ENCODE results near the gene COL1A1. TPM values are rescaled to one million over a fixed set of nuclear protein-coding genes. Genes with fewer than 3 reads are reported as not detected.

COL1A1 gene
- total RNA-seq, 6 experiments from 2014 or later, result 4,948 to 7,804 (median 5,240) TPM

- Mint-ChIP-seq H3K36me3 (ENCODE audit: low read depth) (peaks cover 33% of the 10 kb centered on the region), H3K27me3 (ENCODE audit: insufficient read depth) (peaks cover 26% of the 10 kb centered on the region), H3K4me1 (ENCODE audit: low read depth) (peaks cover 74% of the 10 kb centered on the region), H3K27ac (peak overlapping the region; percentile 100), H3K4me3 (peak overlapping the region; percentile 100), H3K9me3 (peaks cover 21% of the 10 kb centered on the region)
- peak; percentile 28 for TF ChIP-seq CTCF (IDR thresholded peaks at IDR 0.05)
- peak; percentile 56 for DNase-seq
These were observed 1.7 kb upstream of the COL1A1 start for GRCh38 chr17:50203086-50203485.

- TF ChIP-seq CTCF (IDR thresholded peaks at IDR 0.05), result peak; percentile 99
- Mint-ChIP-seq H3K36me3 (ENCODE audit: low read depth) (peaks cover 57% of the 10 kb centered on the region), H3K4me1 (ENCODE audit: low read depth) (peaks cover 74% of the 10 kb centered on the region), H3K27me3 (ENCODE audit: insufficient read depth) (peaks cover 42% of the 10 kb centered on the region), H3K27ac (peak overlapping the region; percentile 100), H3K4me3 (peak overlapping the region; percentile 100), H3K9me3 (peaks cover 21% of the 10 kb centered on the region)
- peak; percentile 88 for DNase-seq
These were observed 765 bp downstream of the COL1A1 start for GRCh38 chr17:50200457-50201275.

GRCh38 chr17:50199803-50200456 is 1.5 kb downstream of the COL1A1 start:
- Mint-ChIP-seq H3K4me3 (peak overlapping the region; percentile 100), H3K4me1 (ENCODE audit: low read depth) (peaks cover 74% of the 10 kb centered on the region), H3K27ac (peak overlapping the region; percentile 100), H3K36me3 (ENCODE audit: low read depth) (peaks cover 64% of the 10 kb centered on the region), H3K27me3 (ENCODE audit: insufficient read depth) (peaks cover 50% of the 10 kb centered on the region), H3K9me3 (peaks cover 21% of the 10 kb centered on the region)
- DNase-seq, result peak; percentile 93
- TF ChIP-seq CTCF (IDR thresholded peaks at IDR 0.05), result no peak

GRCh38 chr17:50199211-50199802 is 2.1 kb downstream of the COL1A1 start:
- H3K4me3 Mint-ChIP-seq, result peak overlapping the region; percentile 100
- H3K27me3 Mint-ChIP-seq (ENCODE audit: insufficient read depth), result peaks cover 54% of the 10 kb centered on the region
- DNase-seq, result no peak
- peaks cover 65% of the 10 kb centered on the region for H3K36me3 Mint-ChIP-seq (ENCODE audit: low read depth)
- H3K9me3 Mint-ChIP-seq, result peaks cover 21% of the 10 kb centered on the region
- H3K4me1 Mint-ChIP-seq (ENCODE audit: low read depth), result peaks cover 71% of the 10 kb centered on the region
- no peak for TF ChIP-seq CTCF (IDR thresholded peaks at IDR 0.05)
- peak overlapping the region; percentile 100 for H3K27ac Mint-ChIP-seq

- H3K4me1 Mint-ChIP-seq (ENCODE audit: low read depth), result peaks cover 71% of the 10 kb centered on the region
- peak overlapping the region; percentile 100 for H3K27ac Mint-ChIP-seq
- H3K9me3 Mint-ChIP-seq, result peaks cover 27% of the 10 kb centered on the region
- DNase-seq, result peak; percentile 76
- peak; percentile 85 for TF ChIP-seq CTCF (IDR thresholded peaks at IDR 0.05)
- H3K36me3 Mint-ChIP-seq (ENCODE audit: low read depth), result peaks cover 76% of the 10 kb centered on the region
- H3K27me3 Mint-ChIP-seq (ENCODE audit: insufficient read depth), result peaks cover 65% of the 10 kb centered on the region
- peak overlapping the region; percentile 100 for H3K4me3 Mint-ChIP-seq
These were observed 3.3 kb downstream of the COL1A1 start for GRCh38 chr17:50198026-50198669.
